Endothelial cell of umbilical vein (primary cell): ENCODE results near the gene ARG2.

Experiments used
- POLR2A ChIP-seq: IDR thresholded peaks from 2 replicates; pipeline ENCODE4 v1.6.1; 2012; ENCODE audit warnings: low read depth, mild to moderate bottlenecking, control low read depth, low read length
- POLR2AphosphoS5 ChIP-seq: IDR thresholded peaks from 2 replicates; pipeline ENCODE4 v1.6.1; 2012; ENCODE audit warnings: low read depth, mild to moderate bottlenecking, control low read depth, low read length, moderate library complexity; ENCODE audit not compliant: insufficient read depth
- TF ChIP-seq, protein P1 (sequence below), 2 donors: IDR thresholded peaks; 1 replicate in 1 of 2; 2 replicates in 1 of 2; pipeline ENCODE4 v1.5.1; 2011; ENCODE audit warnings: low read length in 2 of 2, mild to moderate bottlenecking in 2 of 2, moderate library complexity in 2 of 2, control low read depth in 1 of 2, inconsistent platforms in 1 of 2, low read depth in 1 of 2; ENCODE audit not compliant: insufficient read depth in 1 of 2; ENCODE audit errors: extremely low read depth in 1 of 2

DNA sequence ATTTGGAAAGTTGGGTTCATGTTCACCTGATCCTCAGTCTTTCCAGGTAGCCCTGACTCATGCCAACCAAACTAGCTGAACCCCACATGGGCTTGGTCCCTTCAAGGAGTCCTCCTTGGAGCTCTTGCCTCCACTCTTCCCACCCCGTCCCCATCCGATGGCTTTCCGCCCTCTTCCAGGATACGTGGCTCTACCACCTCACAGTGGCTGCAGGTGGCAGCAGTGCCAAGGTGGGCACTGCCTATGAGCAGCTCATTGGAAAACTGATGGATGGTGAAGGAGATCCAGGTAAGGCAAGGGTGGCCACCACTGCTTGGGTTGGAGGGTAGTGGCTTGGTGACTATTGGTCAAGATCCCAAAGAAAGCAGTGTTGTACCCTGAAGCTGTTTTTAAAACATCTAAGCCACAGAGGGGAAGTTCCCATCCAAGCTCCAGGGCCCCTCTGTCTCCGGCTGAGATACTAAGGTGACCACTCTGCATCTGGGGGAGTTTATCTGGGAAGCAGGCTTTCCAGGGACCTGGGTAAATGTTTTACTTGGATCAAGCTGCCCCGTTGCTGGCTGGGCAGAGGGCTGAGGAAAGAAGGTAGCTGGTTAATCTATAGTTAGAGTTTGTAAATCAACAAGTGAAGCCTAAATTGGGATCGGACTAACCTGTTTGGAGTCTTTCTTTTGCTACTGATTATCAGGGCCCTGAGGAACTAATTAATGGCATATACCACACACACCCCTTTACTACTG lies 43.3 kb upstream of the ARG2 start:
- TF ChIP-seq, protein P1, sequence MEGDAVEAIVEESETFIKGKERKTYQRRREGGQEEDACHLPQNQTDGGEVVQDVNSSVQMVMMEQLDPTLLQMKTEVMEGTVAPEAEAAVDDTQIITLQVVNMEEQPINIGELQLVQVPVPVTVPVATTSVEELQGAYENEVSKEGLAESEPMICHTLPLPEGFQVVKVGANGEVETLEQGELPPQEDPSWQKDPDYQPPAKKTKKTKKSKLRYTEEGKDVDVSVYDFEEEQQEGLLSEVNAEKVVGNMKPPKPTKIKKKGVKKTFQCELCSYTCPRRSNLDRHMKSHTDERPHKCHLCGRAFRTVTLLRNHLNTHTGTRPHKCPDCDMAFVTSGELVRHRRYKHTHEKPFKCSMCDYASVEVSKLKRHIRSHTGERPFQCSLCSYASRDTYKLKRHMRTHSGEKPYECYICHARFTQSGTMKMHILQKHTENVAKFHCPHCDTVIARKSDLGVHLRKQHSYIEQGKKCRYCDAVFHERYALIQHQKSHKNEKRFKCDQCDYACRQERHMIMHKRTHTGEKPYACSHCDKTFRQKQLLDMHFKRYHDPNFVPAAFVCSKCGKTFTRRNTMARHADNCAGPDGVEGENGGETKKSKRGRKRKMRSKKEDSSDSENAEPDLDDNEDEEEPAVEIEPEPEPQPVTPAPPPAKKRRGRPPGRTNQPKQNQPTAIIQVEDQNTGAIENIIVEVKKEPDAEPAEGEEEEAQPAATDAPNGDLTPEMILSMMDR (IDR thresholded peaks at IDR 0.05; ENCODE audit: extremely low read depth in 1 of 2, insufficient read depth in 1 of 2, low read depth in 1 of 2, low read length in 2 of 2) = no peak
- TF ChIP-seq POLR2A (no peak), POLR2AphosphoS5 (no peak)
